HG02981 (cell line): ENCODE results near the gene GRID1.

Experiments
- ATAC-seq: cut with Tn5 transposase; IDR thresholded peaks from one replicate; pipeline ENCODE4 v1.9.1; 2021; ENCODE audit warnings: mild to moderate bottlenecking, moderate library complexity; ENCODE audit not compliant: unreplicated experiment

Gene GRID1

DNA sequence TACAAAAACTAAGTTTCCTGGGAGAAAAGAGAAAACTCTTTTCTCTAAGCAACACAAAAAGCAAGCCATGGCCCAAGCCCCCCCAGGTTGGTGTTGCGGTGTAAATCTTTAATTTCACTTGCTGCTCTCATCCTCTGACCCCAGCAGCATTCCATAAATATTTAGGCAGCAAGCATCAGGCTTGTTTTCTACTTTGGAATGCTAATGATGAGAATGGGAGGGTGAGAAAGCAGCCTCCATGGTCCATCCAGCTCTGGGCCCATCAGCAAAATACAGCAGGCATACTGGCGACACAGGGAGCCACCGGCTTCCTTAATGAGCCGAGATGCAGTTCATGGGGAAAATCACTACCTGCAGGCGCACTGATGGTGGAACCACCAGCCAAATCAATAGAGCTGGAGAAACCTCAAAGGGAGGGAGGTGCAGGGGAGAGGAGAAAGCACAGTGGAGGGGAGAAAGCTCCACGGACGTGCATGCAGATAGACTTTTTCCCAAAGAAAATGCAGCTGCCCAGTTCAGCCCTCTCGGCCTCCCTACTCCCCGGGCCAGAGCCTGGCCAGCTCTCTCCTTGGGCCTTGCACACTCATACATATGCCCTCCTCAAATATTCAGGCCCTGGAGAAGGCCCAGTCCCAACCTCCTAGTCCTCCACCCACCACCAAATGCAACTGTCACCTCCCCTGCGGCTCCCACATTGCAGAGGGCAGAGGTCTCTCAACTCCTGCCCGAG, 131.9 kb downstream of the GRID1 start:
- no peak for ATAC-seq

- no peak for ATAC-seq
These were observed 132.5 kb downstream of the GRID1 start for GRCh38 chr10:86234107-86234506.

- no peak for ATAC-seq
These were observed 133.5 kb downstream of the GRID1 start for GRCh38 chr10:86233131-86233530.

- ATAC-seq, result no peak
These were observed 134.0 kb downstream of the GRID1 start for GRCh38 chr10:86232644-86233043.

GRCh38 chr10:86231796-86232560, 134.6 kb downstream of the GRID1 start:
- no peak for ATAC-seq

GRCh38 chr10:86230557-86231180, 135.9 kb downstream of the GRID1 start:
- ATAC-seq, result no peak

- ATAC-seq, result no peak
These were observed 136.6 kb downstream of the GRID1 start for GRCh38 chr10:86229811-86230556.

- no peak for ATAC-seq
These were observed 137.2 kb downstream of the GRID1 start for GRCh38 chr10:86229376-86229775.

DNA sequence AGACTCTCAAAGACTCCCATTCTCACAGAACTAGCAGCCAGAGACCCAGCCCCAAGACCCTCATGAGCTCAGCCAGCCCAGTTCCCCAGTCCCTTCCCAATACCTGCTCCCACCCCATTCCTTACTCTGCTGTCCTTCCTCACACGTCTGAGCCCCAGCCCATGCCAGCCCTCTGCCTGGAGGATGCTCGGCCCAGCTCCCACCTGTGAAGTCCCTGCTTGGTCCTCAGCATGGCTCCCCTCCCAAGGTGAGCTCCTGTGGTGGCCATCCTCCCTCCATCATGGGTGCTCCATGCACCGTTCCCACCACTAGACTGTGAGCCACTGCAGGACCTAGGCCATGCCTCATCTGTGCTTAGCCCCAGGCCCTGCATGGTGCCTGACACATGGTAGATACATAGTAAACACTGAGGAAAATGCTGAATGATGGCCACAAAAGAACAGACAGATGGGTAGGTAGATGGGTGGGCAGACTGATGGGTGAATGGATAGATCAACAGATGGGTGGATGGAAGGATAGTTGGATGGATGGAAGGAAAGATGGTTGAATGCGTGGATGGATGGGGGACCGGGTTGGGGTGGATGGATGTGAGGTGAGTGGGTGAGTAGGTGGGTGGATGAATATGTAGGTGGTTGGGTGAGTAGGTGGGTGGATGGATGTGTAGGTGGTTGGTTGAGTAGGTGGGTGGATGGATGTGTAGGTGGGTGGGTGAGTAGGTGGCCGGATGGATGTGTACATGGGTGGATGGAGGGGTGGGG, 138.9 kb downstream of the GRID1 start:
- ATAC-seq, result no peak

DNA sequence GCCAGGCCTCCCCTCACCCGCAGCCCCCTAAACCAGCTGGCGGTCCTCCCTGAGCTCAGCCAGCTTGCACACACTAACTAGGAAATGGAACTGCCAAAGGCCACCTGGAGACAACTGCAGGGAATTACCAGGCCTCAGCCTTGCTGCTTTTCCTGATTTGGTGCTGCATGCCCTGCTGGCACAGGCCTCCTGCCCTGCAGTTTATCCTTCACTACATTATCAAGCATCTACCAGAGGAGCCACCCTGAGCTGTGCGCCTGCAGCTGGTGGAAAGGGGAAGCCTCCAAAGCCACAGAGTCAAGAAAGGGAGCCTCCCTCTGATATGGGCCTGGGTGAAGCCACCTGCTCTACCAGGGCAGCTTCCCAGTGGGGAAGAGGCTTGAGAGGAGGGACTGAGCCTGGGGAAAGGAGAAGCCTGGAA, 139.8 kb downstream of the GRID1 start:
- no peak for ATAC-seq

DNA sequence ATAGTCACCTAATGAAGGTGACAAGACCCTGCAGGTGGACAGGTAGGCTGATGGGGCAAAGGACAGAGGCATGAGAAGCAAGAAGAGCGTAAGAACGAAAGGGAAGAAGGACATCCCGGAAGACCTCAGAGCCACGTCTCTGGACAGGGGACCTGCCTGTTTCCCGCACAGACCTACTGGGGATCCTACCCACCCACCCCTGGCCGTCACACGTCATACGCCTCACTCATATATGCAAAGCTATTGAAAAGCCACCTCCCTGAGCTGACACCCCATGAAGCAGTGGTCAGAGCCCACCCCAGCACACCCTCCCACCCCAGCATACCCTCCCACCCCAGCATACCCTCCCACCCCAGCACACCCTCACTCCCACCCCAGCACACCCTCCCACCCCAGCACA, 140.6 kb downstream of the GRID1 start:
- ATAC-seq, result no peak

- no peak for ATAC-seq
These were observed 141.4 kb downstream of the GRID1 start for GRCh38 chr10:86225103-86225782.

- ATAC-seq, result no peak
These were observed 142.1 kb downstream of the GRID1 start for GRCh38 chr10:86224354-86225102.

- no peak for ATAC-seq
These were observed 143.3 kb downstream of the GRID1 start for GRCh38 chr10:86223256-86223655.

DNA sequence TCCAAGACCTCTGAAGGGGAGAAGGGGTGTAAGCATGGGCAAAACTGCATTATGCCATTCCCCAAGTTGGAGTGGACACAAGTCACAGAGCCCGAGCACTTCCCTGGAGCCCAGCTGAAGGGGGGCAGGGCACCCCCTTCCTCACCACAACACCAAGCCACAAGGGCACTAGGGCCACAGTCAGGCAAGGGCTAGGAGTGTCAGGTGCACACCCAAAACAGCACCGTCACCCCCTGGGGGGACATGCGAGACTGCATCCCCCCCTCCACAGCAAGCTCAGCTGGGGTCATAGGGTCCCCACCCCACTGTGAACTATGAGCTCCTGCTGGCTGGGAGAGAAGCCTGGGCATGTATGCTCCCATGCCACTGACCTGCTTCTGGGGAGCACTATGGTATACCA, 143.9 kb downstream of the GRID1 start:
- ATAC-seq, result no peak

GRCh38 chr10:86222336-86222650, 144.3 kb downstream of the GRID1 start:
- ATAC-seq, result no peak

- no peak for ATAC-seq
These were observed 144.9 kb downstream of the GRID1 start for GRCh38 chr10:86221442-86222335.

GRCh38 chr10:86220626-86221025, 146.0 kb downstream of the GRID1 start:
- no peak for ATAC-seq
